GM19468 (cell line): ENCODE measurements around the gene CASP9.

ENCODE experiments used
- ATAC-seq: cut with Tn5 transposase; IDR thresholded peaks from one replicate; pipeline ENCODE4 v1.9.1; 2021; ENCODE audit warnings: mild to moderate bottlenecking, moderate library complexity, moderate number of reproducible peaks; ENCODE audit not compliant: unreplicated experiment; ENCODE audit errors: extremely low read depth

Gene CASP9

GRCh38 chr1:15524021-15524282 is at the start of gene CASP9:
Gene CASP9, minus strand, starts transcription at chr1:15524215. Its CDS starts 15 bp downstream, at chr1:15524200.
- no peak for ATAC-seq

DNA sequence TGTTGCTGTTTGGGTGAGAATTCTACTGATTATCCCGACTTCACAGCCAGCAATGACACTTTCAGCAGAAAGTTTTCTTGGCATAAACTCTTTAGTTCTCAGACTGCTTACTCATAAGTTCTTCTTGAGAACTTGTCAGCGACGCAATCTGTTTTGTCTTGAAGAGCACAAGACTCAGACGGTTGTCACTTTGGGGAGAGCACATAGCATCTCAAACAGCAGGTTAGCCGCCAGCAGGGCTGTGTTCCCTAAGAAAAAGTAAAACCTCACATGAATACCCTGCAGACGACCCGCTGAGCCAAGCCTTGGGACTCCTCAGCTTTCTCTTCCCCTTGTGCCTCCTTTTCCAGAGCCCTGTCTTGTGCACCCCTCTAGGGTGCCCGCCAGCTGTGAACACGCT is 49.5 kb upstream of the CASP9 start:
- ATAC-seq, result no peak

GRCh38 chr1:15571266-15571665 is 47.3 kb upstream of the CASP9 start:
- no peak for ATAC-seq

DNA sequence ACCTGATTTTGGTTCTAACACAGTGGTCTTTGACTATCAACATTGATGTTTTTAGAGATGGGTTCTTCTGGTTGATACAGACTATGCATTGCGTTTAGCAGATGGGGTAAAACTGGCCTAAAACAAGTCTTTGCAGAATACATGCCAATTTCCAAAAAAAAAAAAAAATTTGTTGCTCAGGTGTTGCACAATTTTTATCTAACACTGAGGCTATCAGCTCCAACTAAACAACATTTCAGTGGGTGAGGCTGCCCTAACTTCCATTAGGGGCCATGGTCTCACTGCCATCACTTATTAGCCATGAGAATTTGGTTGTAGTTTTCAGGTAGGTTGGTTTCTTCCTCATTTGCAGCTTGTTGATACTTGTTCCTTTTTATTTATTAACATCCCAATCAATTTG is 46.8 kb upstream of the CASP9 start:
- no peak for ATAC-seq

DNA sequence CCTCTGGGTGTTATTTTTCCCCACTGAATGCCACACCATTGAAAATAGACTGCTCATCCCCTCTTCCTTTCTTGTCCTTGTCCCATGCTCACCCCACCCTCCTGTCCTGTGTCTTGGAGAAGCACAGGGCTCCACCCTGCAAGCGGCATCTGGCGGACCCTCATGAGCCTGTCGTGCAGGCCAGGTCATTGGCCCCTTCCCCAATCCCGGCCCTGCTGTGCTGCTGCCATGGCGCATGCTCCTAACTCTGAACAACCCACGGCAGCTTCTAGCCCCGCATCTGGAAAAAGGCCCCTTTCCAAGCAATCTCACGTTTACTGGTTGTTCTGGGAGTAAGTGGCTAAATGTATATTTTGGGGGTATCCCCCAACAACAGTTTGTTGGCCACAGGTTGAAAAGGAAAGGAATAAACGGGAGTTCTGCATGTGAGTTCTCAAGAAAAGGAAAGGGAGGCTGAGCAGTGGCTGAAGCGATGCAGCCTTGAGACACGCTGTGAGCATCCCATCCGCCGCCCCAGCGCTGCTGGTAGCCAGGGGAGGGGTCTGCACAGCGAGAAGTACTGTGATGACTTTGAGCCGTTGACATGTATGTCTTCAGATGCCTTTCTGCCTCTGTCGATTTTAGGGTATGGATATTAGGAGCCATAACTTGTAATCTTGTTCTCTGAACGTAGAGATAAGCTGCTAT is 44.5 kb upstream of the CASP9 start:
- ATAC-seq, result no peak

- ATAC-seq, result no peak
These were observed 35.3 kb upstream of the CASP9 start for GRCh38 chr1:15559189-15559810.

DNA sequence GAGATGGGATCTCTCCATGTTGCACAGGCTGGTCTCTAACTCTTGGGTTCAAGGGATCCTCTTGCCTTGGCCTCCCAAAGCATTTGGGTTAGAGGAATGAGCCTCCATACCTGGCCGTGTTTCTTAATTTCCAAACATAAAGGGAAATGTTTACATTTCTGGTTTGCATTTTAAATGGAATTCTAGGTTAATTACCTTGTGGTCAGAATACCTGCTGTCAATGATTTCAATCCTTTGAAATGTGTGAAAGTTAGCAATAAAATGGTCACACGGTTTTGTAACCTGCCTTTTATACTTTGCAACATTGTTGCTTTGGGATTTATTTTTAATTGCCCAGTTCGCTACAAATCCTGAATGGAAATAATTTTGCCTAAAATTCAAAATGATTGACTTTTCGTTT is 34.5 kb upstream of the CASP9 start:
- ATAC-seq, result no peak

GRCh38 chr1:15557594-15557993 is 33.6 kb upstream of the CASP9 start:
- ATAC-seq, result no peak

GRCh38 chr1:15557008-15557407 is 33.0 kb upstream of the CASP9 start:
- no peak for ATAC-seq

DNA sequence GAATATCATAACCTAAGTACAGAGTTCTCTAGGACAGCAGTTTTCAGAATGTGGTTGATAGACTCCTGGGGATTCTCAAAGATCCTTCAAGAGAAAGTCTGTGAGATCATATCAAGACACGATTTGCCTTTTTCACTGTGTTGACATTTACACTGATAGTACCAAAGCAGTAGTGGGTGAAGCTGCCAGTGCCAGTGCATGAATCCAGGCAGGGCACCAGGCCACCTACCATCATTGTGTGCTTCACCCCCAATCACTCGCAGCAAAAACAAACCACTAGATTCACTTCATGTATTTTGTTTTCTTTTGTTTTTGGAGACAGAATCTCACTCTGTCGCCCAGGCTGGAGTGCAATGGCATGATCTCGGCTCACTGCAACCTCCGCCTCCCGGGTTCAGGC is 26.6 kb upstream of the CASP9 start:
- ATAC-seq, result no peak

- no peak for ATAC-seq
These were observed 22.6 kb upstream of the CASP9 start for GRCh38 chr1:15546641-15547040.

- ATAC-seq, result no peak
These were observed 19.9 kb upstream of the CASP9 start for GRCh38 chr1:15543589-15544568.

DNA sequence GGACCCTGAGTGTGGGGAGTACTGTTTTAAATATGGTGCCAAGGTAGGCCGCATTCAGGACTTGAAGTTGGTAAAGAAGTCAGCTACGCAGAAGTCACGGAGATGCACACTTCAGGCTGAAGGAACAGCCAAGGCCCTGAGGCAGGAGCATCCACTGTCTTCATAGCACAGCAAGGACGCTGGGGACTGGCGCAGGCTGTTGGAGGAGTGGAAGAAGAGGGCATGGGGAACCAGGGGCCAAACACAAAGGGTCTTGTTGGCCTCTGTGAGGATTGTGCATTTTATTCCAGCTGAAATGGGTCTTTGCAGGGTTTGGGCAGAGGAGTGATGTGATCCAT is 19.2 kb upstream of the CASP9 start:
- ATAC-seq, result no peak

- no peak for ATAC-seq
These were observed 18.6 kb upstream of the CASP9 start for GRCh38 chr1:15542388-15543250.

- ATAC-seq, result no peak
These were observed 17.3 kb upstream of the CASP9 start for GRCh38 chr1:15541231-15541792.

GRCh38 chr1:15540186-15540585 is 16.2 kb upstream of the CASP9 start:
- ATAC-seq, result no peak

DNA sequence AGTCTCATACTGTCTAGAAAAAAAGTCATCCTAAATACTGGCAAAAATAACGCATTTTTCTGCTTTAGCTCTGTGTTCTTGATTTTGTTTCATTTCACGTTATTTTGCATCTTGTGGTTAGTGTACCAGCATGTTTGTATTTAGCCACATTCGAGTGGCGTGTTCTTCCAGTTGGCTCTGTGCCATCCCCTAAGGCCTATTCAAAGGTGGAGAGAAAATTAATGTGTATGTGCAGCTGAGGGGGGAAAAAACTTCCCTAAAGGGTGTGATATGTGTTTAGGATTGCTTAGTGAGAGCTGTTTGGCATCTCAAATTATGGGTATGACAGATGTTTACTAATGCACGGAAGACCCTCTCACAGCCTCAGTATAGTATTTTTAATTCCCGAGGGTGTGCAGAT is 14.8 kb upstream of the CASP9 start:
- ATAC-seq, result no peak

GRCh38 chr1:15531682-15532081 is 7.7 kb upstream of the CASP9 start:
- ATAC-seq, result no peak

DNA sequence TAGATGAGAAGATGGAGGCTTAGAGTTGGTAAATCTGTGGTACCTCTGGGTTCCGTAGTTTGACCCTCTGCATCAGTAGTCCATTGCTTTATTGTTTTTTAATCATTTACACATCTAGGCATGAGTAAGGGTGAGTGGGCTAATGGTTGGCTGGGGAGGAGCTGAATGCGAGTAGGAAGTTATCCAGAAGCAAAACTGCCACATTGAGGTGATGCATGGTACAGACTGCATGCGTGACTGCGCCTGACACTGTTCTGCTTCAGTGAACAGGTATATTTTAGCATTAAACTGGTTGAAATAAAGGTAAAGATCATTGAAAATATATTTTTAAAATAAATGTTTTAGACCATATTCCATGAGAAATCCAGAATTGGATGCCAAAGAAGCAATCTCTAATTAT is 7.0 kb upstream of the CASP9 start:
- ATAC-seq, result no peak
